Caco-2 (cell line): ENCODE results near the gene CTSD. TPM values are rescaled to one million over a fixed set of nuclear protein-coding genes. Genes with fewer than 3 reads are reported as not detected.

Source experiments
- BruUV-seq: library from RNA; stranded (reverse); fragments of 400-500 nt; replicated peaks from 2 replicates; lab custom pipeline; 2021; lab: Mats Ljungman, UMichigan
- CTCF ChIA-PET: fragments of 300-600 bp; sonication (Branson Sonifier 250); formaldehyde crosslinking; loops from one replicate; lab custom pipeline; 2022; ENCODE audit warnings: antibody characterized with exemption; lab: Charles Lee
- POLR2A ChIA-PET: fragments of 300-600 bp; sonication (Branson Sonifier 250); formaldehyde crosslinking; loops from one replicate; lab custom pipeline; 2022; ENCODE audit warnings: antibody characterized with exemption; lab: Charles Lee
- DNase-seq, 2 experiments: peaks; one replicate each; pipeline versions ENCODE4 v3.0.0 to v3.0.0-alpha.2; 2020 to 2022
- H3K27me3 ChIP-seq: replicated peaks from 2 replicates; pipeline ENCODE4 v1.6.0; 2011; ENCODE audit warnings: low read length; ENCODE audit not compliant: control insufficient read depth, insufficient read depth
- H3K36me3 ChIP-seq: 2 replicates; pipeline ENCODE4 v1.5.1; 2011; ENCODE audit warnings: low read length; ENCODE audit not compliant: control insufficient read depth, insufficient read depth
- H3K4me1 ChIP-seq: fragments of 250-450 bp; sonication (Bioruptor Pico); 2 replicates; pipeline ENCODE4 v1.5.1; 2020; ENCODE audit warnings: mild to moderate bottlenecking
- H3K4me3 ChIP-seq: 2 replicates; pipeline ENCODE4 v1.5.1; 2011; ENCODE audit warnings: low read depth, mild to moderate bottlenecking, control low read depth, low read length
- H3K9me3 ChIP-seq: fragments of 250-450 bp; sonication (Bioruptor Pico); 2 replicates; pipeline ENCODE4 v1.5.1; 2020; ENCODE audit warnings: mild to moderate bottlenecking, moderate library complexity
- H3K27ac Mint-ChIP-seq: one replicate; pipeline ENCODE4 v1.8.0; 2022; ENCODE audit warnings: mixed read lengths; ENCODE audit not compliant: unreplicated experiment
- H3K27me3 Mint-ChIP-seq: one replicate; pipeline ENCODE4 v1.8.0; 2022; ENCODE audit warnings: mixed read lengths; ENCODE audit not compliant: insufficient read depth, unreplicated experiment
- H3K36me3 Mint-ChIP-seq: one replicate; pipeline ENCODE4 v1.8.0; 2022; ENCODE audit warnings: mild to moderate bottlenecking, mixed read lengths; ENCODE audit not compliant: insufficient read depth, unreplicated experiment
- H3K4me1 Mint-ChIP-seq: one replicate; pipeline ENCODE4 v1.8.0; 2022; ENCODE audit warnings: low read depth, mixed read lengths; ENCODE audit not compliant: unreplicated experiment
- H3K4me3 Mint-ChIP-seq: one replicate; pipeline ENCODE4 v1.8.0; 2022; ENCODE audit warnings: mild to moderate bottlenecking, moderate library complexity, mixed read lengths; ENCODE audit not compliant: unreplicated experiment
- H3K9me3 Mint-ChIP-seq: one replicate; pipeline ENCODE4 v1.8.0; 2022; ENCODE audit warnings: mixed read lengths; ENCODE audit not compliant: unreplicated experiment
- CTCF ChIP-seq, 2 experiments: fragments of 200-600 bp in 1 of 2; IDR thresholded peaks; 1 replicate in 1 of 2; 2 replicates in 1 of 2; pipeline versions ENCODE4 v1.5.1 to v1.8.0; 2011 to 2022; ENCODE audit warnings: antibody characterized with exemption in 1 of 2, control low read depth in 1 of 2, inconsistent platforms in 1 of 2, low read depth in 1 of 2, low read length in 1 of 2, mild to moderate bottlenecking in 1 of 2, moderate library complexity in 1 of 2; ENCODE audit not compliant: insufficient read depth in 1 of 2, severe bottlenecking in 1 of 2, unreplicated experiment in 1 of 2
- intact Hi-C: fragments of 100-400 bp; cut with micrococcal nuclease; formaldehyde crosslinking; loops from one replicate; pipeline ENCODE4 v1.10.0; 2022; ENCODE audit not compliant: unreplicated experiment
- total RNA-seq: library from RNA; stranded (reverse); gene quantifications from 2 replicates; pipeline ENCODE4 v1.2.3, GENCODE V29; 2022

Gene CTSD
- total RNA-seq, 1 experiment from 2014 or later: 335 TPM

- Histone ChIP-seq H3K4me3 (no peak overlapping the region), H3K4me1 (0 out of 2 replicates have a peak, but pooled peaks cover 6% of the 10 kb centered on the region), H3K36me3 (no peaks in the 10 kb centered on the region), H3K9me3 (no peaks in the 10 kb centered on the region), H3K27me3 (no peaks in the 10 kb centered on the region)
- no TSS peak for BruUV-seq
- intact Hi-C loops: no loop called here
- ChIA-PET CTCF (interaction anchor here (0.8 kb wide), 1 partner anchor 120 kb away, joined by 5 read pairs; no protein-coding TSS in a partner anchor), POLR2A (interaction anchor here (0.6 kb wide), 1 partner anchor 72 kb away, joined by 3 read pairs; no protein-coding TSS in a partner anchor)
- Mint-ChIP-seq H3K27me3 (peaks cover 11% of the 10 kb centered on the region), H3K27ac (no peak overlapping the region), H3K9me3 (peaks cover 8% of the 10 kb centered on the region), H3K4me1 (no peaks in the 10 kb centered on the region), H3K36me3 (peaks cover 23% of the 10 kb centered on the region), H3K4me3 (no peak overlapping the region)
- no peak for TF ChIP-seq CTCF (IDR thresholded peaks at IDR 0.05; ENCODE audit: insufficient read depth in 1 of 2, low read depth in 1 of 2, low read length in 1 of 2, severe bottlenecking in 1 of 2, unreplicated experiment in 1 of 2)
- peak in 1 of 2 experiments; percentile 27 for DNase-seq
Measured at GRCh38 chr11:1746956-1747752, 16.6 kb downstream of the CTSD start.

GRCh38 chr11:1746511-1746931, 17.2 kb downstream of the CTSD start:
- Mint-ChIP-seq H3K4me3 (no peak overlapping the region), H3K9me3 (peaks cover 8% of the 10 kb centered on the region), H3K27me3 (peaks cover 11% of the 10 kb centered on the region), H3K27ac (no peak overlapping the region), H3K4me1 (no peaks in the 10 kb centered on the region), H3K36me3 (peaks cover 23% of the 10 kb centered on the region)
- no peak overlapping the region for H3K4me3 ChIP-seq
- BruUV-seq: no TSS peak
- no peaks in the 10 kb centered on the region for H3K36me3 ChIP-seq
- ChIA-PET POLR2A (no interaction called here), CTCF (no interaction called here)
- intact Hi-C loops: no loop called here
- H3K9me3 ChIP-seq: no peaks in the 10 kb centered on the region
- TF ChIP-seq CTCF (IDR thresholded peaks at IDR 0.05; ENCODE audit: insufficient read depth in 1 of 2, low read depth in 1 of 2, low read length in 1 of 2, severe bottlenecking in 1 of 2, unreplicated experiment in 1 of 2): no peak
- no peaks in the 10 kb centered on the region for H3K27me3 ChIP-seq
- DNase-seq: peak in 1 of 2 experiments; percentile 25
- 0 out of 2 replicates have a peak, but pooled peaks cover 6% of the 10 kb centered on the region for H3K4me1 ChIP-seq

- Mint-ChIP-seq H3K27ac (no peak overlapping the region), H3K4me3 (no peak overlapping the region), H3K9me3 (peaks cover 8% of the 10 kb centered on the region), H3K27me3 (peaks cover 11% of the 10 kb centered on the region), H3K36me3 (peaks cover 23% of the 10 kb centered on the region), H3K4me1 (no peaks in the 10 kb centered on the region)
- no peak overlapping the region for H3K4me3 ChIP-seq
- no TSS peak for BruUV-seq
- POLR2A ChIA-PET: no interaction called here
- CTCF ChIA-PET: no interaction called here
- no peaks in the 10 kb centered on the region for H3K27me3 ChIP-seq
- intact Hi-C loops: no loop called here
- H3K36me3 ChIP-seq: no peaks in the 10 kb centered on the region
- no peak for TF ChIP-seq CTCF (IDR thresholded peaks at IDR 0.05; ENCODE audit: insufficient read depth in 1 of 2, low read depth in 1 of 2, low read length in 1 of 2, severe bottlenecking in 1 of 2, unreplicated experiment in 1 of 2)
- H3K4me1 ChIP-seq: 0 out of 2 replicates have a peak, but pooled peaks cover 6% of the 10 kb centered on the region
- H3K9me3 ChIP-seq: no peaks in the 10 kb centered on the region
- DNase-seq: peak in 1 of 2 experiments; percentile 16
Measured at GRCh38 chr11:1745701-1746320, 17.9 kb downstream of the CTSD start.
